Liver (tissue), 9 donors: ENCODE measurements around the gene SYNM. TPM values are rescaled to one million over a fixed set of nuclear protein-coding genes. Genes with fewer than 3 reads are reported as not detected.

ENCODE experiments used
- DNase-seq: peaks from one replicate; pipeline ENCODE4 v3.0.0-alpha.2; 2017; ENCODE audit warnings: low spot score
- H3K27ac ChIP-seq, 2 donors: one replicate each; pipeline ENCODE4 v1.7.0; 2013; ENCODE audit warnings: inconsistent platforms in 2 of 2, low read length in 2 of 2, control low read depth in 1 of 2, low read depth in 1 of 2, mild to moderate bottlenecking in 1 of 2
- H3K27me3 ChIP-seq, 4 donors: one replicate each; pipeline versions ENCODE4 v1.6.1 to v1.7.0; 2013; ENCODE audit warnings: low read length in 3 of 4, inconsistent platforms in 1 of 4, mild to moderate bottlenecking in 1 of 4, moderate library complexity in 1 of 4; ENCODE audit not compliant: control insufficient read depth in 4 of 4, insufficient read depth in 4 of 4
- H3K36me3 ChIP-seq, 4 donors: one replicate each; pipeline versions ENCODE4 v1.6.1 to v1.7.0; 2013; ENCODE audit warnings: low read length in 3 of 4, mild to moderate bottlenecking in 3 of 4, low read depth in 1 of 4, moderate library complexity in 1 of 4; ENCODE audit not compliant: control insufficient read depth in 4 of 4, insufficient read depth in 3 of 4
- H3K4me1 ChIP-seq, 4 donors: one replicate each; pipeline versions ENCODE4 v1.6.1 to v1.7.0; 2013; ENCODE audit warnings: low read length in 3 of 4, mild to moderate bottlenecking in 3 of 4, moderate library complexity in 1 of 4; ENCODE audit not compliant: control insufficient read depth in 4 of 4, insufficient read depth in 4 of 4
- H3K4me3 ChIP-seq, 3 donors: one replicate each; pipeline versions ENCODE4 v1.6.1 to v1.7.0; 2013; ENCODE audit warnings: low read length in 3 of 3, control low read depth in 1 of 3, low read depth in 1 of 3, mild to moderate bottlenecking in 1 of 3
- H3K9ac ChIP-seq, 2 donors: one replicate each; pipeline ENCODE4 v1.7.0; 2013; ENCODE audit warnings: low read length in 2 of 2, mild to moderate bottlenecking in 2 of 2, moderate library complexity in 2 of 2, control low read depth in 1 of 2, low read depth in 1 of 2
- H3K9me3 ChIP-seq, 4 donors: one replicate each; pipeline versions ENCODE4 v1.6.1 to v1.7.0; 2013; ENCODE audit warnings: low read length in 3 of 4; ENCODE audit not compliant: control insufficient read depth in 4 of 4
- ATF3 ChIP-seq: IDR thresholded peaks from 2 replicates; pipeline ENCODE4 v1.6.1; 2016; ENCODE audit warnings: antibody characterized with exemption
- CTCF ChIP-seq: fragments of 150-350 bp; IDR thresholded peaks from 2 replicates; pipeline ENCODE4 v1.5.1; 2017; ENCODE audit warnings: improper control_type of control experiment, low read depth, low read length; ENCODE audit not compliant: missing input control
- EGR1 ChIP-seq, 2 donors: IDR thresholded peaks; 2 replicates each; pipeline ENCODE4 v1.6.1; 2016 to 2018; ENCODE audit warnings: antibody characterized with exemption in 2 of 2, low read depth in 2 of 2
- FOXA1 ChIP-seq: IDR thresholded peaks from 2 replicates; pipeline ENCODE4 v1.6.1; 2016; ENCODE audit warnings: antibody characterized with exemption
- FOXA2 ChIP-seq: IDR thresholded peaks from 2 replicates; pipeline ENCODE4 v1.6.1; 2016; ENCODE audit warnings: antibody characterized with exemption
- GABPA ChIP-seq, 2 donors: IDR thresholded peaks in 1 of 2; conservative IDR thresholded peaks in 1 of 2; 2 replicates each; pipeline ENCODE4 v1.6.1; 2016; ENCODE audit warnings: antibody characterized with exemption in 2 of 2, mild to moderate bottlenecking in 1 of 2, moderate library complexity in 1 of 2
- HNF4A ChIP-seq, 2 donors: conservative IDR thresholded peaks; 2 replicates each; pipeline ENCODE4 v1.6.1; 2016; ENCODE audit warnings: antibody characterized with exemption in 2 of 2, mild to moderate bottlenecking in 2 of 2
- HNF4G ChIP-seq: IDR thresholded peaks from 2 replicates; pipeline ENCODE4 v1.6.1; 2016; ENCODE audit warnings: antibody characterized with exemption
- JUND ChIP-seq, 2 donors: IDR thresholded peaks; 2 replicates each; pipeline ENCODE4 v1.6.1; 2016; ENCODE audit warnings: antibody characterized with exemption in 2 of 2
- MAX ChIP-seq: IDR thresholded peaks from 2 replicates; pipeline ENCODE4 v1.6.1; 2016; ENCODE audit warnings: antibody characterized with exemption
- NR2F2 ChIP-seq: IDR thresholded peaks from 2 replicates; pipeline ENCODE4 v1.6.1; 2016; ENCODE audit warnings: antibody characterized with exemption
- RAD21 ChIP-seq, 2 donors: IDR thresholded peaks; 2 replicates each; pipeline ENCODE4 v1.6.1; 2016; ENCODE audit warnings: antibody characterized with exemption in 2 of 2, mild to moderate bottlenecking in 2 of 2
- REST ChIP-seq: IDR thresholded peaks from 2 replicates; pipeline ENCODE4 v1.6.1; 2016; ENCODE audit warnings: antibody characterized with exemption, mild to moderate bottlenecking
- RXRA ChIP-seq, 2 donors: IDR thresholded peaks; 2 replicates each; pipeline ENCODE4 v1.6.1; 2017 to 2018; ENCODE audit warnings: antibody characterized with exemption in 2 of 2, mild to moderate bottlenecking in 1 of 2
- SP1 ChIP-seq: IDR thresholded peaks from 2 replicates; pipeline ENCODE4 v1.6.1; 2018; ENCODE audit warnings: antibody characterized with exemption, mild to moderate bottlenecking
- TAF1 ChIP-seq: conservative IDR thresholded peaks from 2 replicates; pipeline ENCODE4 v1.6.1; 2016; ENCODE audit warnings: antibody characterized with exemption, mild to moderate bottlenecking
- YY1 ChIP-seq: IDR thresholded peaks from 2 replicates; pipeline ENCODE4 v1.6.1; 2016; ENCODE audit warnings: antibody characterized with exemption, mild to moderate bottlenecking
- ZBTB33 ChIP-seq: IDR thresholded peaks from 2 replicates; pipeline ENCODE4 v1.6.1; 2016; ENCODE audit warnings: antibody characterized with exemption
- WGBS: extraction: QIAGEN DNeasy Blood & Tissue Kit; methylation state at CpG from one replicate; pipeline ENCODE4 v1.1.7; 2013; 5-methylcytosine and 5-hydroxymethylcytosine counted together
- polyA plus RNA-seq, 2 donors: library from polyadenylated mRNA; stranded (reverse) in 1 of 2; unstranded in 1 of 2; fragments of 200-250 nt in 1 of 2; fragments of >200 nt in 1 of 2; fragmentation: Nextera tagmentation in 1 of 2; extraction: Ambion mirVana in 1 of 2; gene quantifications; one replicate each; pipeline versions ENCODE4 v1.2.1 to v1.2.3, GENCODE V29; 2013 to 2015
- total RNA-seq, 2 donors: library from RNA; depleted of rRNA; stranded (reverse); fragments of >200 nt; gene quantifications; one replicate each; pipeline ENCODE4 v1.2.3, GENCODE V29; 2014
- donor health status: healthy.
- donor health status: healthy.
- donor health status: healthy.
- donor health status: healthy.
- donor health status: healthy.

The SYNM gene
- total and polyA plus RNA-seq, 4 donors, result 0.39 to 6.4 (median 1.2) TPM

GRCh38 chr15:99100245-99101173 is 4.4 kb upstream of the SYNM start:
- no peak overlapping the region for H3K27ac ChIP-seq
- no peaks in the 10 kb centered on the region for H3K27me3 ChIP-seq
- no peaks in the 10 kb centered on the region for H3K36me3 ChIP-seq
- peak; percentile 75 for DNase-seq
- TF ChIP-seq TAF1 (no peak), FOXA1 (no peak), CTCF (peak; percentile 72), JUND (IDR thresholded peaks at IDR 0.05) (no peak), REST (no peak), YY1 (peak; percentile 21), ATF3 (no peak), HNF4G (no peak), NR2F2 (no peak), RXRA (IDR thresholded peaks at IDR 0.05) (no peak), EGR1 (IDR thresholded peaks at IDR 0.05; ENCODE audit: low read depth in 2 of 2) (no peak), FOXA2 (no peak), MAX (no peak), GABPA (IDR thresholded peaks at IDR 0.05 in 1 of 2, conservative IDR thresholded peaks at IDR 0.05 in 1 of 2) (no peak), RAD21 (IDR thresholded peaks at IDR 0.05) (peak; percentile 81 to 88), SP1 (no peak), HNF4A (conservative IDR thresholded peaks at IDR 0.05) (no peak), ZBTB33 (no peak)
- H3K9ac ChIP-seq, result no peak overlapping the region
- no peaks in the 10 kb centered on the region for H3K9me3 ChIP-seq
- WGBS, result 3% methylated on average over 50 of the region's 50 CpGs
- H3K4me1 ChIP-seq, result peaks cover 6 to 13% (median 8%) of the 10 kb centered on the region in 4 donors
- H3K4me3 ChIP-seq, result peak overlapping the region in 1 of 3 donors; percentile 27
